ENCODE results near the gene DIPK1A. TPM values are rescaled to one million over a fixed set of nuclear protein-coding genes. Genes with fewer than 3 reads are reported as not detected.

Gene DIPK1A
- total and polyA plus RNA-seq, 2 donors (not counting 1 experiment from before 2014, with no cell fraction given): 19.7 to 85.7 TPM

DNA sequence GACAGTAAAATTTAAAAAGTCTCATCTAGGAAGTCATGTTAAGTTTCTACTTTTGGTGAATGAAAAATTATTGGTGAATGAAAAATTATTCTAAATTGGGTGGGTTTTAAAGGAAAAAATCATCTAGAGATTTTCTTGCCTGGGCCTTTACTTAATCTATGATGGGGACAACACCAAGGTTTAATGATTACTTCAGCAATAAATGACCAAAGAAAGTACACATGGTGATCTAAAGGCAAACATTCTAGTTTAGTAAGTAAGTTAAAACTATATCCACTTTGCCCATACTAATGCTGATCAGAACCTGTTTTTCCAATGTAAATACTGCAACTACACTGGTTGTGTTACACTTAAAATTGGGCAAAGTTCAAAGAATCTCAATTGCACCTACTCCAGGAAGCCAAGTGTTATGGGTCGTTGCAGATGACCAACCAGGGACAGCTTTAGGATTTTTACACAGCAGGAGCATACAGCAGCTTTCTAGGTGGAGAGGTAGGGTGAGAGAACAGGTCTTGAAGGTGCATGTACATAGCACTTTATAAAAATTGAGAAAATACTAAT is 144.0 kb downstream of the DIPK1A start:
- DNase-seq (ENCODE audit: low read depth in 2 of 2): no peak
- no peak overlapping the region for H3K4me3 ChIP-seq (replicated peaks in 1 of 4; ENCODE audit: control extremely low read depth in 1 of 4, insufficient read depth in 1 of 4, low read depth in 3 of 4, low read length in 4 of 4)
- H3K9me3 ChIP-seq (ENCODE audit: control insufficient read depth, insufficient read depth, low read depth, low read length): no peaks in the 10 kb centered on the region
- H3K9ac ChIP-seq (ENCODE audit: insufficient read depth, low read length): no peak overlapping the region
- H4K20me1 ChIP-seq (ENCODE audit: control insufficient read depth, extremely low read depth, insufficient read depth, low read length): no peaks in the 10 kb centered on the region
- H3K27me3 ChIP-seq (ENCODE audit: control insufficient read depth, insufficient read depth, low read length): no peaks in the 10 kb centered on the region
- H3K4me2 ChIP-seq (ENCODE audit: extremely low read depth, insufficient read depth, low read length): no peak overlapping the region
- H3K36me3 ChIP-seq (ENCODE audit: control insufficient read depth, insufficient read depth, low read length): no peaks in the 10 kb centered on the region
- no peak overlapping the region for H3K27ac ChIP-seq (ENCODE audit: insufficient read depth, low read length)
- no peaks in the 10 kb centered on the region for H3K79me2 ChIP-seq (ENCODE audit: control insufficient read depth, insufficient read depth, low read length)
- no peak overlapping the region for H2AFZ ChIP-seq (ENCODE audit: low read length)
- H3K4me1 ChIP-seq (ENCODE audit: control insufficient read depth, extremely low read depth, insufficient read depth, low read length): no peaks in the 10 kb centered on the region
- TF ChIP-seq, protein P1, sequence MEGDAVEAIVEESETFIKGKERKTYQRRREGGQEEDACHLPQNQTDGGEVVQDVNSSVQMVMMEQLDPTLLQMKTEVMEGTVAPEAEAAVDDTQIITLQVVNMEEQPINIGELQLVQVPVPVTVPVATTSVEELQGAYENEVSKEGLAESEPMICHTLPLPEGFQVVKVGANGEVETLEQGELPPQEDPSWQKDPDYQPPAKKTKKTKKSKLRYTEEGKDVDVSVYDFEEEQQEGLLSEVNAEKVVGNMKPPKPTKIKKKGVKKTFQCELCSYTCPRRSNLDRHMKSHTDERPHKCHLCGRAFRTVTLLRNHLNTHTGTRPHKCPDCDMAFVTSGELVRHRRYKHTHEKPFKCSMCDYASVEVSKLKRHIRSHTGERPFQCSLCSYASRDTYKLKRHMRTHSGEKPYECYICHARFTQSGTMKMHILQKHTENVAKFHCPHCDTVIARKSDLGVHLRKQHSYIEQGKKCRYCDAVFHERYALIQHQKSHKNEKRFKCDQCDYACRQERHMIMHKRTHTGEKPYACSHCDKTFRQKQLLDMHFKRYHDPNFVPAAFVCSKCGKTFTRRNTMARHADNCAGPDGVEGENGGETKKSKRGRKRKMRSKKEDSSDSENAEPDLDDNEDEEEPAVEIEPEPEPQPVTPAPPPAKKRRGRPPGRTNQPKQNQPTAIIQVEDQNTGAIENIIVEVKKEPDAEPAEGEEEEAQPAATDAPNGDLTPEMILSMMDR (conservative IDR thresholded peaks at IDR 0.05 in 1 of 2, IDR thresholded peaks at IDR 0.05 in 1 of 2; ENCODE audit: low read depth in 1 of 2, low read length in 2 of 2): no peak
- TF ChIP-seq EZH2 (IDR thresholded peaks at IDR 0.05; ENCODE audit: low read length, missing control alignments): no peak

- H3K9me3 ChIP-seq (ENCODE audit: control insufficient read depth, insufficient read depth, low read depth, low read length): no peaks in the 10 kb centered on the region
- no peak for DNase-seq (ENCODE audit: low read depth in 2 of 2)
- no peak overlapping the region for H3K4me3 ChIP-seq (replicated peaks in 1 of 4; ENCODE audit: control extremely low read depth in 1 of 4, insufficient read depth in 1 of 4, low read depth in 3 of 4, low read length in 4 of 4)
- H4K20me1 ChIP-seq (ENCODE audit: control insufficient read depth, extremely low read depth, insufficient read depth, low read length): no peaks in the 10 kb centered on the region
- H3K4me2 ChIP-seq (ENCODE audit: extremely low read depth, insufficient read depth, low read length): no peak overlapping the region
- H3K4me1 ChIP-seq (ENCODE audit: control insufficient read depth, extremely low read depth, insufficient read depth, low read length): no peaks in the 10 kb centered on the region
- TF ChIP-seq EZH2 (IDR thresholded peaks at IDR 0.05; ENCODE audit: low read length, missing control alignments): no peak
- TF ChIP-seq, protein P1 (conservative IDR thresholded peaks at IDR 0.05 in 1 of 2, IDR thresholded peaks at IDR 0.05 in 1 of 2; ENCODE audit: low read depth in 1 of 2, low read length in 2 of 2): no peak
- H3K27ac ChIP-seq (ENCODE audit: insufficient read depth, low read length): no peak overlapping the region
- H3K36me3 ChIP-seq (ENCODE audit: control insufficient read depth, insufficient read depth, low read length): no peaks in the 10 kb centered on the region
- no peaks in the 10 kb centered on the region for H3K79me2 ChIP-seq (ENCODE audit: control insufficient read depth, insufficient read depth, low read length)
- H2AFZ ChIP-seq (ENCODE audit: low read length): no peak overlapping the region
- H3K27me3 ChIP-seq (ENCODE audit: control insufficient read depth, insufficient read depth, low read length): no peaks in the 10 kb centered on the region
- H3K9ac ChIP-seq (ENCODE audit: insufficient read depth, low read length): no peak overlapping the region
Measured at GRCh38 chr1:92816732-92817131, 144.5 kb downstream of the DIPK1A start.

DNA sequence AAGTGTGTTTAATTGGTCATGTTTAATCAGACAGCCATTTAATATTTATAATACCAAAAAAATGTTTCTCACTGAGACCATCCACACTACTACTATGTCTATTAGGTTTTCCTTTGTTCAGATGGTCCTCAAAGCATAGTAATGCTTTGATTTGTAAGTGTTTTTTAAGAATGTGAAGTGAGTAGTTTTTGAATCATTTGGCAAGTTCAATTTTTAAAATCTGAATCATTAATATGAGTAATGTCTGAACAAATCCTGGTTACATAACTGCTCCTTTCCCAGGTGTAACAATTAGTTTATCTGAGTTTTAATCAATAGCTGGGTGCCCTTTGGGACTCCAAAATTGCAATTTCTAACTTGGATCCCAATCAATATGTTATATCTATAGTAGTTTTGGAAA is 152.9 kb downstream of the DIPK1A start:
- Histone ChIP-seq H3K27me3 (ENCODE audit: control insufficient read depth, insufficient read depth, low read length) (no peaks in the 10 kb centered on the region), H3K4me2 (ENCODE audit: extremely low read depth, insufficient read depth, low read length) (no peak overlapping the region), H3K27ac (ENCODE audit: insufficient read depth, low read length) (no peak overlapping the region), H3K36me3 (ENCODE audit: control insufficient read depth, insufficient read depth, low read length) (no peaks in the 10 kb centered on the region), H4K20me1 (ENCODE audit: control insufficient read depth, extremely low read depth, insufficient read depth, low read length) (no peaks in the 10 kb centered on the region), H3K4me3 (replicated peaks in 1 of 4; ENCODE audit: control extremely low read depth in 1 of 4, insufficient read depth in 1 of 4, low read depth in 3 of 4, low read length in 4 of 4) (no peak overlapping the region), H2AFZ (ENCODE audit: low read length) (no peak overlapping the region), H3K4me1 (ENCODE audit: control insufficient read depth, extremely low read depth, insufficient read depth, low read length) (no peaks in the 10 kb centered on the region), H3K9me3 (ENCODE audit: control insufficient read depth, insufficient read depth, low read depth, low read length) (no peaks in the 10 kb centered on the region), H3K79me2 (ENCODE audit: control insufficient read depth, insufficient read depth, low read length) (no peaks in the 10 kb centered on the region), H3K9ac (ENCODE audit: insufficient read depth, low read length) (no peak overlapping the region)
- DNase-seq (ENCODE audit: low read depth in 2 of 2): peak in 1 of 2 donors; percentile 61
- TF ChIP-seq, protein P1 (conservative IDR thresholded peaks at IDR 0.05 in 1 of 2, IDR thresholded peaks at IDR 0.05 in 1 of 2; ENCODE audit: low read depth in 1 of 2, low read length in 2 of 2): no peak
- TF ChIP-seq EZH2 (IDR thresholded peaks at IDR 0.05; ENCODE audit: low read length, missing control alignments): no peak

Measured in fibroblast of lung (primary cell).